Activated T-cell treated with anti-CD3 and anti-CD28 coated beads, Interleukin-2, amount 50 U/mL, for 4 hours (primary cell): ENCODE measurements around the gene IFT122. TPM values are rescaled to one million over a fixed set of nuclear protein-coding genes. Genes with fewer than 3 reads are reported as not detected.
A peak's percentile ranks its signal among the peaks of the same experiment; 100 is the strongest.

ENCODE experiments used
- ATAC-seq, 2 donors: fragments of 200-7000 bp; cut with Tn5 transposase; one replicate each; pipeline ENCODE4 v1.10.0; 2021
- DNase-seq: peaks from one replicate; pipeline ENCODE4 v3.0.0-alpha.2; 2020
- H3K27me3 Mint-ChIP-seq: one replicate; pipeline ENCODE4 v1.8.0; 2021; ENCODE audit warnings: low read depth, mixed read lengths
- H3K36me3 Mint-ChIP-seq: one replicate; pipeline ENCODE4 v1.8.0; 2022; ENCODE audit warnings: mixed read lengths; ENCODE audit not compliant: insufficient read depth
- H3K4me1 Mint-ChIP-seq: one replicate; pipeline ENCODE4 v1.8.0; 2021; ENCODE audit warnings: low read depth, mixed read lengths
- H3K4me3 Mint-ChIP-seq: one replicate; pipeline ENCODE4 v1.8.0; 2021; ENCODE audit warnings: mild to moderate bottlenecking, moderate library complexity, mixed read lengths
- H3K9me3 Mint-ChIP-seq: one replicate; pipeline ENCODE4 v1.8.0; 2021; ENCODE audit warnings: mixed read lengths
- total RNA-seq, 3 donors: library from RNA; stranded (reverse); gene quantifications; one replicate each; pipeline ENCODE4 v1.2.1, GENCODE V29; 2021

The IFT122 gene
- total RNA-seq, 3 donors from 2014 or later = 8.7 to 9.7 (median 8.9) TPM

- Mint-ChIP-seq H3K36me3 (peaks cover 28% of the 10 kb centered on the region), H3K9me3 (no peaks in the 10 kb centered on the region), H3K27me3 (no peaks in the 10 kb centered on the region), H3K4me1 (peaks cover 70% of the 10 kb centered on the region), H3K4me3 (peak overlapping the region; percentile 92)
- peak; percentile 20 to 21 for ATAC-seq
- peak; percentile 30 for DNase-seq
These were observed 703 bp upstream of the IFT122 start for GRCh38 chr3:129439226-129439816.

GRCh38 chr3:129440618-129441190 lies 680 bp downstream of the IFT122 start:
- peaks cover 17% of the 10 kb centered on the region for H3K36me3 Mint-ChIP-seq
- H3K4me3 Mint-ChIP-seq = peak overlapping the region; percentile 92
- H3K4me1 Mint-ChIP-seq = peaks cover 59% of the 10 kb centered on the region
- H3K9me3 Mint-ChIP-seq = no peaks in the 10 kb centered on the region
- ATAC-seq (peak in 1 of 2 donors; percentile 58), DNase-seq (no peak)
- no peaks in the 10 kb centered on the region for H3K27me3 Mint-ChIP-seq

GRCh38 chr3:129441215-129441614 lies 1.2 kb downstream of the IFT122 start:
- H3K4me3 Mint-ChIP-seq = peak overlapping the region; percentile 92
- no peaks in the 10 kb centered on the region for H3K27me3 Mint-ChIP-seq
- DNase-seq = no peak
- ATAC-seq = no peak
- peaks cover 14% of the 10 kb centered on the region for H3K36me3 Mint-ChIP-seq
- H3K4me1 Mint-ChIP-seq = peaks cover 55% of the 10 kb centered on the region
- H3K9me3 Mint-ChIP-seq = no peaks in the 10 kb centered on the region

GRCh38 chr3:129441782-129442181 lies 1.8 kb downstream of the IFT122 start:
- Mint-ChIP-seq H3K4me1 (peaks cover 49% of the 10 kb centered on the region), H3K4me3 (peak overlapping the region; percentile 92), H3K27me3 (no peaks in the 10 kb centered on the region), H3K9me3 (no peaks in the 10 kb centered on the region), H3K36me3 (peaks cover 9% of the 10 kb centered on the region)
- DNase-seq (no peak), ATAC-seq (no peak)

GRCh38 chr3:129442486-129442885 lies 2.5 kb downstream of the IFT122 start:
- ATAC-seq (no peak), DNase-seq (no peak)
- H3K4me1 Mint-ChIP-seq = peaks cover 45% of the 10 kb centered on the region
- H3K27me3 Mint-ChIP-seq = no peaks in the 10 kb centered on the region
- H3K4me3 Mint-ChIP-seq = no peak overlapping the region
- peaks cover 5% of the 10 kb centered on the region for H3K36me3 Mint-ChIP-seq
- H3K9me3 Mint-ChIP-seq = no peaks in the 10 kb centered on the region

GRCh38 chr3:129442947-129443346 lies 2.9 kb downstream of the IFT122 start:
- Mint-ChIP-seq H3K4me1 (peaks cover 41% of the 10 kb centered on the region), H3K4me3 (no peak overlapping the region), H3K9me3 (no peaks in the 10 kb centered on the region), H3K27me3 (no peaks in the 10 kb centered on the region), H3K36me3 (peaks cover under 1% of the 10 kb centered on the region)
- no peak for DNase-seq
- ATAC-seq = no peak

- Mint-ChIP-seq H3K27me3 (no peaks in the 10 kb centered on the region), H3K4me3 (no peak overlapping the region), H3K9me3 (no peaks in the 10 kb centered on the region), H3K36me3 (no peaks in the 10 kb centered on the region), H3K4me1 (peaks cover 36% of the 10 kb centered on the region)
- DNase-seq (no peak), ATAC-seq (no peak)
These were observed 5.4 kb downstream of the IFT122 start for GRCh38 chr3:129445471-129445870.

GRCh38 chr3:129446926-129447325 lies 6.9 kb downstream of the IFT122 start:
- DNase-seq = no peak
- Mint-ChIP-seq H3K9me3 (no peaks in the 10 kb centered on the region), H3K4me1 (peaks cover 24% of the 10 kb centered on the region), H3K4me3 (no peak overlapping the region), H3K36me3 (peaks cover 1% of the 10 kb centered on the region), H3K27me3 (no peaks in the 10 kb centered on the region)
- no peak for ATAC-seq

GRCh38 chr3:129448186-129448895 lies 8.3 kb downstream of the IFT122 start:
- no peak for DNase-seq
- no peak for ATAC-seq
- peaks cover 11% of the 10 kb centered on the region for H3K4me1 Mint-ChIP-seq
- H3K4me3 Mint-ChIP-seq = no peak overlapping the region
- peaks cover 15% of the 10 kb centered on the region for H3K36me3 Mint-ChIP-seq
- no peaks in the 10 kb centered on the region for H3K9me3 Mint-ChIP-seq
- no peaks in the 10 kb centered on the region for H3K27me3 Mint-ChIP-seq

GRCh38 chr3:129449279-129450115 lies 9.5 kb downstream of the IFT122 start:
- no peak overlapping the region for H3K4me3 Mint-ChIP-seq
- no peaks in the 10 kb centered on the region for H3K9me3 Mint-ChIP-seq
- peaks cover 7% of the 10 kb centered on the region for H3K4me1 Mint-ChIP-seq
- DNase-seq (no peak), ATAC-seq (no peak)
- peaks cover 17% of the 10 kb centered on the region for H3K36me3 Mint-ChIP-seq
- no peaks in the 10 kb centered on the region for H3K27me3 Mint-ChIP-seq

- no peak for DNase-seq
- Mint-ChIP-seq H3K9me3 (no peaks in the 10 kb centered on the region), H3K4me1 (peaks cover 5% of the 10 kb centered on the region), H3K4me3 (no peak overlapping the region), H3K36me3 (peaks cover 27% of the 10 kb centered on the region), H3K27me3 (no peaks in the 10 kb centered on the region)
- no peak for ATAC-seq
These were observed 13.7 kb downstream of the IFT122 start for GRCh38 chr3:129453732-129454131.

- Mint-ChIP-seq H3K4me1 (no peaks in the 10 kb centered on the region), H3K27me3 (no peaks in the 10 kb centered on the region), H3K9me3 (no peaks in the 10 kb centered on the region), H3K4me3 (no peak overlapping the region), H3K36me3 (peaks cover 18% of the 10 kb centered on the region)
- ATAC-seq (no peak), DNase-seq (no peak)
These were observed 20.1 kb downstream of the IFT122 start for GRCh38 chr3:129460155-129460554.

- DNase-seq (no peak), ATAC-seq (no peak)
- no peak overlapping the region for H3K4me3 Mint-ChIP-seq
- H3K9me3 Mint-ChIP-seq = no peaks in the 10 kb centered on the region
- H3K4me1 Mint-ChIP-seq = no peaks in the 10 kb centered on the region
- H3K27me3 Mint-ChIP-seq = no peaks in the 10 kb centered on the region
- peaks cover 18% of the 10 kb centered on the region for H3K36me3 Mint-ChIP-seq
These were observed 20.5 kb downstream of the IFT122 start for GRCh38 chr3:129460572-129460971.

- Mint-ChIP-seq H3K9me3 (no peaks in the 10 kb centered on the region), H3K27me3 (no peaks in the 10 kb centered on the region), H3K36me3 (peaks cover 14% of the 10 kb centered on the region), H3K4me1 (no peaks in the 10 kb centered on the region), H3K4me3 (no peak overlapping the region)
- DNase-seq = no peak
- no peak for ATAC-seq
These were observed 21.0 kb downstream of the IFT122 start for GRCh38 chr3:129461022-129461421.
